SU-DHL-6 (cell line): ENCODE data around the gene ZCCHC3.

Experiments used
- H2AFZ ChIP-seq: fragments of 200-600 bp; sonication (generic); 2 replicates; pipeline ENCODE4 v1.6.1; 2014; ENCODE audit warnings: low read depth, mild to moderate bottlenecking, moderate library complexity, mixed read lengths, antibody characterized with exemption, low read length; ENCODE audit not compliant: severe bottlenecking
- H3F3A ChIP-seq: fragments of 200-600 bp; shearing (Covaris generic); 2 replicates; pipeline ENCODE4 v1.6.0; 2016; ENCODE audit warnings: antibody characterized with exemption, mild to moderate bottlenecking; ENCODE audit not compliant: insufficient read depth
- H3K27ac ChIP-seq: fragments of 200-600 bp; sonication (generic); 2 replicates; pipeline ENCODE4 v1.5.1; 2016; ENCODE audit warnings: low read depth, mild to moderate bottlenecking, low read length, moderate library complexity, mixed read lengths
- H3K27me3 ChIP-seq: fragments of 200-600 bp; sonication (generic), shearing (Covaris generic); 2 replicates; pipeline ENCODE4 v1.6.0; 2014; ENCODE audit warnings: mild to moderate bottlenecking, low read length
- H3K36me3 ChIP-seq: fragments of 200-600 bp; sonication (generic); 2 replicates; pipeline ENCODE4 v1.6.1; 2014; ENCODE audit warnings: mild to moderate bottlenecking, low read length, mixed read lengths
- H3K4me2 ChIP-seq: fragments of 300-600, 200-600 bp; shearing (Covaris generic), sonication (generic); 2 replicates; pipeline ENCODE4 v1.6.0; 2014; ENCODE audit warnings: low read length, low read depth, mild to moderate bottlenecking; ENCODE audit not compliant: poor library complexity, severe bottlenecking
- H3K4me3 ChIP-seq: fragments of 200-600 bp; sonication (generic); 2 replicates; pipeline ENCODE4 v1.5.1; 2014; ENCODE audit warnings: antibody characterized with exemption, low read length, mild to moderate bottlenecking, mixed read lengths; ENCODE audit not compliant: insufficient read depth, poor library complexity, severe bottlenecking
- H3K79me2 ChIP-seq: fragments of 200-600 bp; sonication (generic); 2 replicates; pipeline ENCODE4 v1.6.1; 2014; ENCODE audit warnings: mild to moderate bottlenecking, low read length, moderate library complexity; ENCODE audit not compliant: insufficient read depth
- H3K9ac ChIP-seq: fragments of 200-600 bp; sonication (generic); 2 replicates; pipeline ENCODE4 v1.7.0; 2014; ENCODE audit warnings: mild to moderate bottlenecking, low read length
- H3K9me2 ChIP-seq: fragments of 200-600 bp; sonication (generic); replicated peaks from 2 replicates; pipeline ENCODE4 v1.6.1; 2014; ENCODE audit warnings: low read length; ENCODE audit not compliant: insufficient read depth
- H3K9me3 ChIP-seq: fragments of 200-600 bp; sonication (generic); 2 replicates; pipeline ENCODE4 v1.6.1; 2014; ENCODE audit warnings: low read length, mixed read lengths; ENCODE audit not compliant: insufficient read depth
- H4K20me1 ChIP-seq: fragments of 200-600 bp; sonication (generic); 2 replicates; pipeline ENCODE4 v1.6.1; 2014; ENCODE audit warnings: low read depth, mild to moderate bottlenecking, antibody characterized with exemption, low read length, moderate library complexity, mixed read lengths
- CTCF ChIP-seq: fragments of 200-600 bp; sonication (generic); IDR thresholded peaks from one replicate; pipeline ENCODE4 v1.5.1; 2017; ENCODE audit warnings: antibody characterized with exemption, mild to moderate bottlenecking, low read length, moderate library complexity; ENCODE audit not compliant: insufficient read depth, poor library complexity, severe bottlenecking
- EZH2phosphoT487 ChIP-seq: fragments of 200-600 bp; sonication (generic), shearing (Covaris generic); conservative IDR thresholded peaks from 2 replicates; pipeline ENCODE4 v1.6.1; 2018; ENCODE audit warnings: mild to moderate bottlenecking, antibody characterized with exemption, low read length, moderate library complexity, mixed read lengths

ZCCHC3 gene

GRCh38 chr20:276620-277495, 20.5 kb upstream of the ZCCHC3 start:
- Histone ChIP-seq H3F3A (no peaks in the 10 kb centered on the region), H4K20me1 (no peaks in the 10 kb centered on the region), H3K27ac (no peak overlapping the region), H3K9me2 (no peaks in the 10 kb centered on the region), H3K79me2 (no peaks in the 10 kb centered on the region), H3K36me3 (no peaks in the 10 kb centered on the region), H3K9ac (no peak overlapping the region), H3K4me3 (no peak overlapping the region), H3K27me3 (no peaks in the 10 kb centered on the region), H2AFZ (no peak overlapping the region), H3K9me3 (no peaks in the 10 kb centered on the region), H3K4me2 (no peak overlapping the region)
- no peak for TF ChIP-seq EZH2phosphoT487
- TF ChIP-seq CTCF = no peak

- Histone ChIP-seq H3K9me2 (no peaks in the 10 kb centered on the region), H3K27ac (no peak overlapping the region), H3K9ac (no peak overlapping the region), H2AFZ (no peak overlapping the region), H3K79me2 (no peaks in the 10 kb centered on the region), H3F3A (no peaks in the 10 kb centered on the region), H3K9me3 (no peaks in the 10 kb centered on the region), H3K4me2 (no peak overlapping the region), H3K36me3 (no peaks in the 10 kb centered on the region), H4K20me1 (no peaks in the 10 kb centered on the region), H3K4me3 (no peak overlapping the region), H3K27me3 (no peaks in the 10 kb centered on the region)
- TF ChIP-seq CTCF (no peak), EZH2phosphoT487 (no peak)
Observed at GRCh38 chr20:277496-277781, 19.9 kb upstream of the ZCCHC3 start.

GRCh38 chr20:278181-278580, 19.2 kb upstream of the ZCCHC3 start:
- Histone ChIP-seq H3K9ac (no peak overlapping the region), H3F3A (no peaks in the 10 kb centered on the region), H2AFZ (no peak overlapping the region), H3K27ac (no peak overlapping the region), H3K4me3 (no peak overlapping the region), H3K4me2 (no peak overlapping the region), H3K79me2 (no peaks in the 10 kb centered on the region), H3K27me3 (no peaks in the 10 kb centered on the region), H3K9me2 (no peaks in the 10 kb centered on the region), H4K20me1 (no peaks in the 10 kb centered on the region), H3K36me3 (no peaks in the 10 kb centered on the region), H3K9me3 (no peaks in the 10 kb centered on the region)
- no peak for TF ChIP-seq EZH2phosphoT487
- no peak for TF ChIP-seq CTCF
